GM21447 (cell line): ENCODE results near the gene ASCL1.

Experiments used
- ATAC-seq: cut with Tn5 transposase; IDR thresholded peaks from one replicate; pipeline ENCODE4 v1.9.1; 2021; ENCODE audit not compliant: unreplicated experiment

Gene ASCL1

GRCh38 chr12:102950950-102951619 lies 6.4 kb upstream of the ASCL1 start:
- ATAC-seq: no peak

- no peak for ATAC-seq
Observed at GRCh38 chr12:102951841-102952240, 5.6 kb upstream of the ASCL1 start.

- no peak for ATAC-seq
Observed at GRCh38 chr12:102953221-102953620, 4.3 kb upstream of the ASCL1 start.

- ATAC-seq: no peak
Observed at GRCh38 chr12:102954134-102954533, 3.3 kb upstream of the ASCL1 start.

GRCh38 chr12:102955926-102956737 lies 1.3 kb upstream of the ASCL1 start:
- no peak for ATAC-seq

GRCh38 chr12:102956738-102957327 lies 641 bp upstream of the ASCL1 start:
- ATAC-seq: no peak

GRCh38 chr12:102958073-102958829 lies 777 bp downstream of the ASCL1 start:
- peak; percentile 59 for ATAC-seq

GRCh38 chr12:102958830-102959176 lies 1.3 kb downstream of the ASCL1 start:
- no peak for ATAC-seq

GRCh38 chr12:102959391-102959790 lies 1.9 kb downstream of the ASCL1 start:
- no peak for ATAC-seq

- no peak for ATAC-seq
Observed at GRCh38 chr12:102960766-102961465, 3.4 kb downstream of the ASCL1 start.

- no peak for ATAC-seq
Observed at GRCh38 chr12:102961466-102961855, 4.0 kb downstream of the ASCL1 start.

- ATAC-seq: no peak
Observed at GRCh38 chr12:102962532-102962931, 5.1 kb downstream of the ASCL1 start.

- ATAC-seq: no peak
Observed at GRCh38 chr12:102962986-102963385, 5.5 kb downstream of the ASCL1 start.

- ATAC-seq: no peak
Observed at GRCh38 chr12:102963796-102964195, 6.3 kb downstream of the ASCL1 start.

GRCh38 chr12:102964872-102965271 lies 7.4 kb downstream of the ASCL1 start:
- peak; percentile 55 for ATAC-seq

- no peak for ATAC-seq
Observed at GRCh38 chr12:102965281-102966155, 8.0 kb downstream of the ASCL1 start.

- no peak for ATAC-seq
Observed at GRCh38 chr12:102966200-102966863, 8.9 kb downstream of the ASCL1 start.

- no peak for ATAC-seq
Observed at GRCh38 chr12:102970780-102971179, 13.3 kb downstream of the ASCL1 start.

- ATAC-seq: no peak
Observed at GRCh38 chr12:102971227-102971626, 13.8 kb downstream of the ASCL1 start.
